ENCODE measurements around the gene GALNT18.
A peak's percentile ranks its signal among the peaks of the same experiment; 100 is the strongest.

The GALNT18 gene

GRCh38 chr11:11525283-11525682, 96.5 kb downstream of the GALNT18 start:
- Histone ChIP-seq H3K9ac (ENCODE audit: low read length) (no peak overlapping the region), H3K27me3 (replicated peaks; ENCODE audit: control insufficient read depth, insufficient read depth, low read length) (peaks cover 32% of the 10 kb centered on the region), H3K4me3 (ENCODE audit: low read length) (no peak overlapping the region), H3K4me1 (ENCODE audit: control insufficient read depth, insufficient read depth, low read length) (no peaks in the 10 kb centered on the region), H3K9me3 (ENCODE audit: control insufficient read depth, low read length) (peaks cover 7% of the 10 kb centered on the region), H3K36me3 (ENCODE audit: control insufficient read depth, insufficient read depth, low read length, severe bottlenecking) (no peaks in the 10 kb centered on the region)
- DNase-seq (ENCODE audit: low read depth): no peak

GRCh38 chr11:11524436-11525061, 97.3 kb downstream of the GALNT18 start:
- Histone ChIP-seq H3K9me3 (ENCODE audit: control insufficient read depth, low read length) (peaks cover 7% of the 10 kb centered on the region), H3K36me3 (ENCODE audit: control insufficient read depth, insufficient read depth, low read length, severe bottlenecking) (no peaks in the 10 kb centered on the region), H3K27me3 (replicated peaks; ENCODE audit: control insufficient read depth, insufficient read depth, low read length) (peaks cover 35% of the 10 kb centered on the region), H3K9ac (ENCODE audit: low read length) (no peak overlapping the region), H3K4me3 (ENCODE audit: low read length) (no peak overlapping the region), H3K4me1 (ENCODE audit: control insufficient read depth, insufficient read depth, low read length) (no peaks in the 10 kb centered on the region)
- DNase-seq (ENCODE audit: low read depth): no peak

- H3K36me3 ChIP-seq (ENCODE audit: control insufficient read depth, insufficient read depth, low read length, severe bottlenecking): no peaks in the 10 kb centered on the region
- no peaks in the 10 kb centered on the region for H3K4me1 ChIP-seq (ENCODE audit: control insufficient read depth, insufficient read depth, low read length)
- no peak overlapping the region for H3K4me3 ChIP-seq (ENCODE audit: low read length)
- H3K27me3 ChIP-seq (replicated peaks; ENCODE audit: control insufficient read depth, insufficient read depth, low read length): peaks cover 42% of the 10 kb centered on the region
- DNase-seq (ENCODE audit: low read depth): no peak
- H3K9ac ChIP-seq (ENCODE audit: low read length): no peak overlapping the region
- H3K9me3 ChIP-seq (ENCODE audit: control insufficient read depth, low read length): no peaks in the 10 kb centered on the region
These were observed 99.2 kb downstream of the GALNT18 start for GRCh38 chr11:11522591-11522990.

- Histone ChIP-seq H3K4me3 (ENCODE audit: low read length) (no peak overlapping the region), H3K9me3 (ENCODE audit: control insufficient read depth, low read length) (no peaks in the 10 kb centered on the region), H3K4me1 (ENCODE audit: control insufficient read depth, insufficient read depth, low read length) (no peaks in the 10 kb centered on the region), H3K27me3 (replicated peaks; ENCODE audit: control insufficient read depth, insufficient read depth, low read length) (peaks cover 47% of the 10 kb centered on the region), H3K9ac (ENCODE audit: low read length) (no peak overlapping the region), H3K36me3 (ENCODE audit: control insufficient read depth, insufficient read depth, low read length, severe bottlenecking) (no peaks in the 10 kb centered on the region)
- no peak for DNase-seq (ENCODE audit: low read depth)
These were observed 100.4 kb downstream of the GALNT18 start for GRCh38 chr11:11521306-11522002.

- Histone ChIP-seq H3K27me3 (replicated peaks; ENCODE audit: control insufficient read depth, insufficient read depth, low read length) (peaks cover 43% of the 10 kb centered on the region), H3K36me3 (ENCODE audit: control insufficient read depth, insufficient read depth, low read length, severe bottlenecking) (no peaks in the 10 kb centered on the region), H3K4me3 (ENCODE audit: low read length) (no peak overlapping the region), H3K9me3 (ENCODE audit: control insufficient read depth, low read length) (no peaks in the 10 kb centered on the region), H3K9ac (ENCODE audit: low read length) (no peak overlapping the region), H3K4me1 (ENCODE audit: control insufficient read depth, insufficient read depth, low read length) (no peaks in the 10 kb centered on the region)
- DNase-seq (ENCODE audit: low read depth): no peak
These were observed 101.4 kb downstream of the GALNT18 start for GRCh38 chr11:11520231-11521015.

GRCh38 chr11:11519184-11519583, 102.6 kb downstream of the GALNT18 start:
- Histone ChIP-seq H3K9me3 (ENCODE audit: control insufficient read depth, low read length) (no peaks in the 10 kb centered on the region), H3K9ac (ENCODE audit: low read length) (no peak overlapping the region), H3K4me3 (ENCODE audit: low read length) (no peak overlapping the region), H3K27me3 (replicated peaks; ENCODE audit: control insufficient read depth, insufficient read depth, low read length) (peaks cover 50% of the 10 kb centered on the region), H3K36me3 (ENCODE audit: control insufficient read depth, insufficient read depth, low read length, severe bottlenecking) (no peaks in the 10 kb centered on the region), H3K4me1 (ENCODE audit: control insufficient read depth, insufficient read depth, low read length) (peaks cover 6% of the 10 kb centered on the region)
- DNase-seq (ENCODE audit: low read depth): no peak

- peaks cover 20% of the 10 kb centered on the region for H3K27me3 ChIP-seq (replicated peaks; ENCODE audit: control insufficient read depth, insufficient read depth, low read length)
- no peaks in the 10 kb centered on the region for H3K36me3 ChIP-seq (ENCODE audit: control insufficient read depth, insufficient read depth, low read length, severe bottlenecking)
- no peak overlapping the region for H3K4me3 ChIP-seq (ENCODE audit: low read length)
- H3K4me1 ChIP-seq (ENCODE audit: control insufficient read depth, insufficient read depth, low read length): peaks cover 28% of the 10 kb centered on the region
- no peak overlapping the region for H3K9ac ChIP-seq (ENCODE audit: low read length)
- H3K9me3 ChIP-seq (ENCODE audit: control insufficient read depth, low read length): no peaks in the 10 kb centered on the region
- no peak for DNase-seq (ENCODE audit: low read depth)
These were observed 107.6 kb downstream of the GALNT18 start for GRCh38 chr11:11514246-11514645.

- Histone ChIP-seq H3K4me1 (ENCODE audit: control insufficient read depth, insufficient read depth, low read length) (peaks cover 28% of the 10 kb centered on the region), H3K9ac (ENCODE audit: low read length) (no peak overlapping the region), H3K27me3 (replicated peaks; ENCODE audit: control insufficient read depth, insufficient read depth, low read length) (peaks cover 20% of the 10 kb centered on the region), H3K36me3 (ENCODE audit: control insufficient read depth, insufficient read depth, low read length, severe bottlenecking) (no peaks in the 10 kb centered on the region), H3K4me3 (ENCODE audit: low read length) (no peak overlapping the region), H3K9me3 (ENCODE audit: control insufficient read depth, low read length) (no peaks in the 10 kb centered on the region)
- peak; percentile 39 for DNase-seq (ENCODE audit: low read depth)
These were observed 108.4 kb downstream of the GALNT18 start for GRCh38 chr11:11513422-11513821.

- Histone ChIP-seq H3K27me3 (replicated peaks; ENCODE audit: control insufficient read depth, insufficient read depth, low read length) (peaks cover 16% of the 10 kb centered on the region), H3K4me1 (ENCODE audit: control insufficient read depth, insufficient read depth, low read length) (peaks cover 28% of the 10 kb centered on the region), H3K4me3 (ENCODE audit: low read length) (no peak overlapping the region), H3K36me3 (ENCODE audit: control insufficient read depth, insufficient read depth, low read length, severe bottlenecking) (no peaks in the 10 kb centered on the region), H3K9ac (ENCODE audit: low read length) (no peak overlapping the region), H3K9me3 (ENCODE audit: control insufficient read depth, low read length) (no peaks in the 10 kb centered on the region)
- DNase-seq (ENCODE audit: low read depth): no peak
These were observed 108.9 kb downstream of the GALNT18 start for GRCh38 chr11:11512929-11513328.

- Histone ChIP-seq H3K4me1 (ENCODE audit: control insufficient read depth, insufficient read depth, low read length) (peaks cover 28% of the 10 kb centered on the region), H3K4me3 (ENCODE audit: low read length) (no peak overlapping the region), H3K9me3 (ENCODE audit: control insufficient read depth, low read length) (no peaks in the 10 kb centered on the region), H3K36me3 (ENCODE audit: control insufficient read depth, insufficient read depth, low read length, severe bottlenecking) (no peaks in the 10 kb centered on the region), H3K27me3 (replicated peaks; ENCODE audit: control insufficient read depth, insufficient read depth, low read length) (peaks cover 16% of the 10 kb centered on the region), H3K9ac (ENCODE audit: low read length) (no peak overlapping the region)
- no peak for DNase-seq (ENCODE audit: low read depth)
These were observed 109.3 kb downstream of the GALNT18 start for GRCh38 chr11:11512502-11512901.

GRCh38 chr11:11512090-11512489, 109.7 kb downstream of the GALNT18 start:
- Histone ChIP-seq H3K4me1 (ENCODE audit: control insufficient read depth, insufficient read depth, low read length) (peaks cover 28% of the 10 kb centered on the region), H3K4me3 (ENCODE audit: low read length) (no peak overlapping the region), H3K9ac (ENCODE audit: low read length) (no peak overlapping the region), H3K9me3 (ENCODE audit: control insufficient read depth, low read length) (no peaks in the 10 kb centered on the region), H3K36me3 (ENCODE audit: control insufficient read depth, insufficient read depth, low read length, severe bottlenecking) (no peaks in the 10 kb centered on the region), H3K27me3 (replicated peaks; ENCODE audit: control insufficient read depth, insufficient read depth, low read length) (peaks cover 12% of the 10 kb centered on the region)
- no peak for DNase-seq (ENCODE audit: low read depth)
